NCI-H82 treated with DMSO at 0.1 percent for 48 hours (cell line): ENCODE results near the gene KCND2.

Experiments used
- DNase-seq: peaks from one replicate; lab custom pipeline; 2025; ENCODE audit not compliant: unreplicated experiment; lab: John Stamatoyannopoulos, UW

Gene KCND2

DNA sequence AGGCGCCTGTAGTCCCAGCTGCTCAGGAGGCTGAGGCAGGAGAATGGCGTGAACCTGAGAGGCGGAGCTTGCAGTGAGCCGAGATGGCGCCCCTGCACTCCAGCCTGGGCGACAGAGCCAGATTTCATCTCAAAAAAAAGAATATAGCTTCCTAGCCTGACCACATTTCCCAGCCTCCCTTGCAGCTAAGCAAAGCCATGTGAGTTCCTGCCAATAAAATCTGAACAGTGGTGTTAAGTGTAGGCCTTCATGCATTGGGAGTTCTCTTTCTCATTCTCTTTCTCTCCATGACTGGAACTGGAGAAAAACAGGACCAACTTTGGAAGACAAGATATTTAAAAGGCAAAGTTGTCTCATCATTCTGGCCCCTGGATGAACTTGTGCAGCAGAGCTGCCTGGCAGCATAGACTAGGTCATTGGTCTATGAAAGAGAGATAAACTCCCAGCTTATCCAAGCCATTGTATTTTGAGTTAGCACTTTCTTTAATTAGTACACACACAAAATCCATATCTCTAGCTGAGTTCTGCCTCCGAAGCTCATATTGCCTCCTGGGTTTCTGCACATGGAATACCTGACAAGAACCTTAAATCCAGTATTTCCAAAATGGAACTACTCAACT is 524.2 kb downstream of the KCND2 start:
- DNase-seq, result no peak

DNA sequence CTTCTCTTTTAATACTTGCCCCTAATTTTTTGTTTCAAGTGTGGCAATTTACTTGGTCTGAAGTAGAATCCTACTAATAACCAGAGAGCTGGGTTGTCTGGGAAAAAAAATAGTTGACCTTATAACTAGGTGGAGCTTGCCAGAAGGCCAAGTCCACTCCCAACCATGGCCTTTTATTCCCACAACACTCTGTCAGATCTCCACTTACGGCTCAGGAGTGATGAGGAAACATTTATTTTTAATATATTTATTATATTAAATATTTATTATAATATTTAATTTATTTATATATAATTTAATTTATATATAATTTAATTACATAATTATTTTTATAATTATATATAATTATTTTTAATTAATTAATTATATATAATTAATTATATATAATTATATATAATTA is 526.2 kb downstream of the KCND2 start:
- DNase-seq, result no peak
